HG02885 (cell line): ENCODE data around the gene SOD1.
"Not testable (repeated sequence)": the region's sequence is repeated elsewhere in the genome, so short reads cannot be mapped to it uniquely, and the experiment has no call there.

Source experiments
- ATAC-seq: cut with Tn5 transposase; IDR thresholded peaks from one replicate; pipeline ENCODE4 v1.9.1; 2021; ENCODE audit warnings: mild to moderate bottlenecking; ENCODE audit not compliant: unreplicated experiment, poor library complexity

The SOD1 gene

DNA sequence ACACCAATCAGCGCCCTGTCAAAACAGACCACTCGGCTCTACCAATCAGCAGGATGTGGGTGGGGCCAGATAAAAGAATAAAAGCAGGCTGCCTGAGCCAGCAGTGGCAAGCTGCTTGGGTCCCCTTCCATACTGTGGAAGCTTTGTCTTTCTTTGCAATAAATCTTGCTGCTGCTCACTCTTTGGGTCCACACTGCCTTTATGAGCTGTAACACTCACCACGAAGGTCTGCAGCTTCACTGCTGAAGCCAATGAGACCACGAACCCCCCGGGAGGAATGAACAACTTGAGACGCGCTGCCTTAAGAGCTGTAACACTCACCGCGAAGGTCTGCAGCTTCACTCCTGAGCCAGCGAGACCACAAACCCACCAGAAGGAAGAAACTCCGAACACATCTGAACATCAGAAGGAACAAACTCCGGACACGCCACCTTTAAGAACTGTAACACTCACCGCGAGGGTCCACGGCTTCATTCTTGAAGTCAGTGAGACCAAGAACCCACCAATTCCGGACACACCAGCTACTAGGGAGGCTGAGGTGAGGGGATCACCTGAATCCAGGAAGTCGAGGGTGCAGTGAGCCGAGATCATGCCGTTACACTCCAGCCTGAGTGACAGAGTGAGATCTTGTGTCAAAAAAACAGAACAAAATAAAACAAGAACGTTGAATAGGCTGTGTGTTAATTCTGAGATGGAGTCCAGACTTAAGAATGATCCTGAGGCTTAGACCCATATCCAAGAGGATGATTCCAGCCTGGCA lies 4.5 kb upstream of the SOD1 start:
- not testable (repeated sequence) for ATAC-seq

DNA sequence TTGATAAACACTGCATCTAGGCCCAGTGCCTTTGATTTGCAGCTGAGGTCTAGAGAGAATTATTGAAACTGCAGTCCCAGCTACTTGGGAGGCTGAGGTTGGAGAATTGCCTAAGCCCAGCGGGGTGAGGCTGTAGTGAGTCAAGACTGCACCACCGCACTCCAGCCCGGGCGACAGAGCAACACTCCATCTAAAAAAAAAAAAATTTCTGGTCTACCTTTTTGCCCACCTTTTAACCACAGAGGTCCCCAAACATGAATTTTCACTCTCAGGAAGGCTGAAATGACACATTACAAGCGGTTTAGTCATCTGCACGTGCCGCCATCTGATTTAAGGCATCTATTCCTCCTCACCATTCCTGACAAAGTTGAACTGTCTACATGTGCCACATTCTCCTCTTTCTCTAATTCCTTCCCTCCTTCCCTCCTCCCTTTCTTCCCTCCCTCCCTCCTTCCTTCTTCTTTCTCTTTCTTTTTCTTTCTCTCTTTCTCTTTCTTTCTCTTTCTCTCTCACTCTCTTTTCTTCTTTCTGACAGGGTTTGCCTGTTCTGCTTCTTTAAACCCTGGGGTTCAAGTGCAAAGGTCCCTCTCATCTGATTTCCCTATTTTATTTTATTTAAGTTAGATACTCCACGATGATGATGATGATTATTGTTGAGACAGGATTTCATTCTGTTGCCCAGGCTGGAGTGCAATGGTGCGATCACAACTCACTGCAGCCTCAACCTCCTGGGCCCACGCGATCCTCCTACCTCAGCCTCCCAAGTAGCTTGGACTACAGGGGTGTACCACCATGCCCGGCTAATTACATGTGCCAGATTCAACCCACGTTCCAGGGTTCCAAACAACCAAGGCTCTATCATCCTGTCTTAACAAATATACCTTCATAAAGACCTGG lies 3.0 kb upstream of the SOD1 start:
- no peak for ATAC-seq

DNA sequence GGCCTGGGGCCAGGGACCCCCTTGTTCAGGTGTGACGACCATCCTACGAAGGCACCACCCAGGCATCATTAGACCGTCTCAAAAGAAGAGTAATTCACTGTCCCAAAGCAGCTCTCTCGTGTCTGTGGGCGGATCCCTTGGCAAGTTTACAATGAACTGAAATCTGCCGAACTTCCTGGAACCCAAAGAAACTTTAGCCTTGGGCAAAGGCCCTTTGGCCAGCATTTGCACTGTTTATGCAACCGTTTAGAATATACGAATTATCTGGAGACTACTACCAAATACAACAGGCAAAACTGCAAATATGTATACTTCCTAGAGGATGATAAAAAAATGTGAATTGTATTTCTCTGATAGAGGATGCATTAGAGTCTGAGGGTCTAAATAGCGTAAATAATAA lies 1.4 kb upstream of the SOD1 start:
- no peak for ATAC-seq

DNA sequence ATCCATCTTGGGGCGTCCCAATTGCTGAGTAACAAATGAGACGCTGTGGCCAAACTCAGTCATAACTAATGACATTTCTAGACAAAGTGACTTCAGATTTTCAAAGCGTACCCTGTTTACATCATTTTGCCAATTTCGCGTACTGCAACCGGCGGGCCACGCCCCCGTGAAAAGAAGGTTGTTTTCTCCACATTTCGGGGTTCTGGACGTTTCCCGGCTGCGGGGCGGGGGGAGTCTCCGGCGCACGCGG lies 282 bp upstream of the SOD1 start:
- peak; percentile 11 for ATAC-seq

DNA sequence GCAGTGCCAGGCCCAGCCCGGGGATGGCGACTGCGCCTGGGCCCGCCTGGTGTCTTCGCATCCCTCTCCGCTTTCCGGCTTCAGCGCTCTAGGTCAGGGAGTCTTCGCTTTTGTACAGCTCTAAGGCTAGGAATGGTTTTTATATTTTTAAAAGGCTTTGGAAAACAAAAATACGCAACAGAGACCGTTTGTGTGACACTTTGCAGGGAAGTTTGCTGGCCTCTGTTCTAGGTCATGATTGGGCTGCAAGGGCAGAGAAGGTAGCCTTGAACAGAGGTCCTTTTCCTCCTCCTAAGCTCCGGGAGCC lies 719 bp downstream of the SOD1 start:
- no peak for ATAC-seq

DNA sequence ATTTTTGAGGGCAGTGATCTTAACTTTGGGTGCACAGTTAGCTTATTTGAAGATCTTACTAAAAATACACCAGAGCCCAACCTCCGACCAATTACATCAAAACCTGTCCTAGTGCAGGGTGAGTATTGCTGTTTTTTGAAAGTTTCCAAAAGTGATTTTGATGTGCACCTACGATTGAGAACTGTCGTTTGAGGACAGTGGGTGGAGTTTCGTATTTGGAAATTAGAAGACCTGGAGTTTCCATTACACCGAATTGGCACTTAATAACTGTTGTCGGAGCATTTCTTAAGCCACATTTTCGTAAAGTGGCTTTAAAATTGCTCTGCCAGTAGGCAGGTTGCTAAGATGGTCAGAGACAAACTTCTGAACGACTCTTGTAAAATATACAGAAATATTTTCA lies 1.1 kb downstream of the SOD1 start:
- ATAC-seq: no peak

DNA sequence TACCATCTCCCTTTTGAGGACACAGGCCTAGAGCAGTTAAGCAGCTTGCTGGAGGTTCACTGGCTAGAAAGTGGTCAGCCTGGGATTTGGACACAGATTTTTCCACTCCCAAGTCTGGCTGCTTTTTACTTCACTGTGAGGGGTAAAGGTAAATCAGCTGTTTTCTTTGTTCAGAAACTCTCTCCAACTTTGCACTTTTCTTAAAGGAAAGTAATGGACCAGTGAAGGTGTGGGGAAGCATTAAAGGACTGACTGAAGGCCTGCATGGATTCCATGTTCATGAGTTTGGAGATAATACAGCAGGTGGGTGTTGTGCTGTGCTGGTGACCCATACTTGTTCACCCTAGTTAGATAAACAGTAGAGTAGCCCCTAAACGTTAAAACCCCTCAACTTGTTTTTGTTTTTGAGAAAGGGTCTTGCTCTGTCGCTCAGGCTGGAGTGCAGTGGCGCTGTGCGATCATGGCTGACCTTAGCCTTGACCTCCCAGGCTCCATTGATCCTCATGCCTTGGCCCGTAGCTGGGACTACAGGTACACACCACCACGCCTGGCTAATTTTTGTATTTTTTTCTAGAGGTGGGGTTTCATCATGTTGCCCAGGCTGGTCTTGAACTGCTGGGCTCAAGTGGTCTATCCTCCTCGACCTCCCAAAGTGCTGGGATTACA lies 4.2 kb downstream of the SOD1 start:
- no peak for ATAC-seq

DNA sequence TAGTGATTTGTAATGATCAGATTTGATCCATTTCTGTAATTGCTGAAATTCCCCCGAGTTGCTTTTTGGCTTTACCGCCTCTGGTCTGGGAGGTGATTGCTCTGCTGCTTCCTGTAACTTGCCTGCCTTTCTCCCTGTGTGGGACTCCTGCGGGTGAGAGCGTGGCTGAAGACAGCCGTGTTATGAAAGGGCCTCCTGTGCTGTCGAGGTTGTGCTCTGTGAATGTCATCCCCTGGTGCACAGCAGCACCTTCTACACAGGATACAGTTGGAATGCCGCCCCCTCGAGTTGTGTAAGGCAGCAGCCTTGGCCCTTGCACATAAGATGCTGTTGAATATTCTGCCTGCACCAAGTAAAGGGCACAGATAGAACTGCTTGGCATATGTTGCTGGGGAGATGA lies 5.9 kb downstream of the SOD1 start:
- peak; percentile 53 for ATAC-seq

DNA sequence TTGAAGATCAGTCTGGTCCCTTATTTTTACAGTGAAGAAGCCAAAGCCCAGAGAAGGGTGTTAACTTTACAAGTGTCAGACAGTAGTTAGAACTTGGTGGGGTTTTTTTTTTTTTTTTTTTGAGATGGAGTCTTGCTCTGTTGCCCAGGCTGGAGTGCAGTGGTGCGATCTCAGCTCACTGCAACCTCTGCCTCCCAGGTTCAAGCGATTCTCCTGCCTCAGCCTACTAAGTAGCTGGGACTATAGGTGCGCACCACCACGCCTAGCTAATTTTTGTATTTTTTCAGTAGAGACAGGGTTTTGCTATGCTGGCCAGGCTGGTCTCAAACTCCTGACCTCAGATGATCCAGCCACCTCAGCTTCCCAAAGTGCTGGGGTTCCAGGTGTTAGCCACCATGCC lies 6.4 kb downstream of the SOD1 start:
- ATAC-seq: not testable (repeated sequence)

DNA sequence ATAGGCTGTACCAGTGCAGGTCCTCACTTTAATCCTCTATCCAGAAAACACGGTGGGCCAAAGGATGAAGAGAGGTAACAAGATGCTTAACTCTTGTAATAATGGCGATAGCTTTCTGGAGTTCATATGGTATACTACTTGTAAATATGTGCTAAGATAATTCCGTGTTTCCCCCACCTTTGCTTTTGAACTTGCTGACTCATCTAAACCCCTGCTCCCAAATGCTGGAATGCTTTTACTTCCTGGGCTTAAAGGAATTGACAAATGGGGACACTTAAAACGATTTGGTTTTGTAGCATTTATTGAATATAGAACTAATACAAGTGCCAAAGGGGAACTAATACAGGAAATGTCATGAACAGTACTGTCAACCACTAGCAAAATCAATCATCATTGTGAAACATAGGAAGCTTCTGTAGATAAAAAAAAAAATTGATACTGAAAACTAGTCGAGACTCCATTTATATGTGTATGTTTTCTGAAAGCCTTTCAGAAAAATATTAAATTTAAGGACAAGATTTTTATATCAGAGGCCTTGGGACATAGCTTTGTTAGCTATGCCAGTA lies 7.0 kb downstream of the SOD1 start:
- ATAC-seq: peak; percentile 43

DNA sequence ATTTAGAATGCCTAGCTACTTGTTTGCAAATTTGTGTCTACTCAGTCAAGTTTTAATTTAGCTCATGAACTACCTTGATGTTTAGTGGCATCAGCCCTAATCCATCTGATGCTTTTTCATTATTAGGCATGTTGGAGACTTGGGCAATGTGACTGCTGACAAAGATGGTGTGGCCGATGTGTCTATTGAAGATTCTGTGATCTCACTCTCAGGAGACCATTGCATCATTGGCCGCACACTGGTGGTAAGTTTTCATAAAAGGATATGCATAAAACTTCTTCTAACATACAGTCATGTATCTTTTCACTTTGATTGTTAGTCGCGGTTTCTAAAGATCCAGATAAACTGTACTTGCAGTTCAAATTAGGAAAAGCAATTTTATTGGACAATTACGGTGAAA lies 7.6 kb downstream of the SOD1 start:
- peak; percentile 8 for ATAC-seq

DNA sequence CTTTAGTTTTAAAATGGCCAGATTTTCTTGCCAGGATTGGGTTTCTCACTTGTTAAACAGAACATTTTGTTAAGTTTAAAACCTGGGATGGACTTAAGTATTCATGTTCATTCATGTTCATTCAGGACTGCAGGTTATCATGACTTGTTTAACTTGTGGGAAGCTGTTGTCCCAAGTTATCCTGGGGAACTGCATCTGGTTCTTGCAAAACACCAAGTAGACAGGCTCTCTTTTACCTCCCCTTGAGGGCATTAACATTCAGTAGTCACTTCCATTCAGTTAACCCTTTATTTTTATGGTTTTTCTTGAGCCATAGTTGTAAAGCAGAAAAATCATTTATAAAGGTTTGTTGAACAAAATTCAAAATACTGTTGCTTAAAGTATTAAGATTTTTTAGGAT lies 8.1 kb downstream of the SOD1 start:
- ATAC-seq: no peak

DNA sequence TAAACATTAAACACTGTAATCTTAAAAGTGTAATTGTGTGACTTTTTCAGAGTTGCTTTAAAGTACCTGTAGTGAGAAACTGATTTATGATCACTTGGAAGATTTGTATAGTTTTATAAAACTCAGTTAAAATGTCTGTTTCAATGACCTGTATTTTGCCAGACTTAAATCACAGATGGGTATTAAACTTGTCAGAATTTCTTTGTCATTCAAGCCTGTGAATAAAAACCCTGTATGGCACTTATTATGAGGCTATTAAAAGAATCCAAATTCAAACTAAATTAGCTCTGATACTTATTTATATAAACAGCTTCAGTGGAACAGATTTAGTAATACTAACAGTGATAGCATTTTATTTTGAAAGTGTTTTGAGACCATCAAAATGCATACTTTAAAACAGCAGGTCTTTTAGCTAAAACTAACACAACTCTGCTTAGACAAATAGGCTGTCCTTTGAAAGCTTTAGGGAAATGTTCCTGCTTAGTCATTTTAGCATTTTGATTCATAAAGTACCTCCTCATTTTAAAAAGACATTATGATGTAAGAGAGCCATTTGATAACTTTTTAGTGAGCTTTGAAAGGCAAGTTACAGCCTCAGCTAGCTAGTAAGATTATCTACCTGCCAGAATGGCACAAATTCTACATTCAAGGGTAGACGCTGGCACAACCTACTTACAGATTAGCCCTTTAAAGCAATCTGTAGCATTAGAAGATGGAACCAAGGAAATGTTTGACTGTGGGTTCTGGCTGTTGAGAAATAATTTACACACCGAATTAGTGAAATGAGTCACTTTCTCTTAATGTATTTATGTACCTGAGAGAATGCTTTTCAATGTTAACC lies 9.4 kb downstream of the SOD1 start:
- ATAC-seq: no peak

DNA sequence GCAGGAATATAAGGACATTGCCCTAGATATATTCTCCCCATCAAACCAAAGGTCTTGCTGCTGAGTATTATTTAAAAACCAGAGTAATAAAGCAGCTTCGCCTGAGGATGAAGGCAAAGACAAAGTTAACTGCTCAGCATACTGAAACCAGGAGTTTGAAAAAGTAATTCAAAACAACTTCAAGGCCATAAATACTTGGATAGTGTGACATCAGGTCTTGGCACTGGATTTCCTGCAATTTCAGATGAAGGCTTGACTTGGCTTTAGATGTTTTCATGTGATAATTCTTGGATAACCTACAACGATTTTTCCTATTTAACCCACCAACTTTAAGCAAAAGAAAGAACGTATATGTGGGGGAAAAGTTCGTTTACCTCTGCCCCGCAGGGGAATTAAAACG lies 10.6 kb downstream of the SOD1 start:
- no peak for ATAC-seq

DNA sequence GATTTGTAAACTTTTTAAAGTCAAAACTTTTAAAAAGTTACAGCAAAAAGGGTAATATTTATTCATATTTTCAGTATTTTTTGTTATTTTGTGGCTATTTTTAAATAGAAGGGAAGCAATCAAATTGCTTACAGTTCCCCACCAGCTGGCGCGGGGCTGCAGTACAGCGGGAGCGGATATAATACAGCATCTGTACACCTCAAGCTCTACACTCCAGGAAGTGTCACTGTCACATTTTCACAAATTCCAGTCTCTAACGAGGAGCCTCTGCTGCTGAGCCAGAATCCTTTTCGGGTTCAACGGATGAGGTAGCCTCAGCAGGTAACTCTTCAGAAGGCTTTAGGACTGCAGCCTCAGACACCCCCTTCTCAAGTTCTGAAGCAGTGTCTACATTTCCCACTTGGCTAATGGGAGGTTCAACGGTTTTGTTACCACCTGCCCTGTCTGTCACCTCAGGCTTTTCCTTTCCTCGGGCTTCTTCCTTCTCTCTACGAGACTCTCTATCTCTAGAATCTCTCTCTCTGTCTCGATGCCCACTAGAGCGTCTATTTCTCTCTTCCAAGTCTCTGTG lies 11.7 kb downstream of the SOD1 start:
- no peak for ATAC-seq

DNA sequence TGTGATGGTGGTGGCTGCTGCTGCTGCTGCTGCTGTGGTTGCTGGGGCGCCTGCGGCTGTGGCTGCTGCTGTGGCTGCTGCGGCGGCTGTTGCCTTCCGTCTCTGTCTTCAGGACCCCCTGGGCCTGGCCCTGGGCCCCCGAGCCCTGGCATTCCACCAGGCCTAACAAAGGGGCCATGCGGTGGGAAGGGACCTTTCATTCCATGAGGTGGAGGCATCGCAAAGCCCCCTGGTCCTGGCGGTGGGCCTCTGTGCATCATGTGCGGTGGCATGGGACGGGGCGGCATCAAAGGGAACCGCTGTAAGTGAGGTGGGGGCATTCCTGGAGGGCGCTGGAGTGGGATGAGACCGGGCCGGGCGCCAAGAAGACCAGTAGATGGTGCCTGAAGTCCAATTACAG lies 12.4 kb downstream of the SOD1 start:
- ATAC-seq: no peak

DNA sequence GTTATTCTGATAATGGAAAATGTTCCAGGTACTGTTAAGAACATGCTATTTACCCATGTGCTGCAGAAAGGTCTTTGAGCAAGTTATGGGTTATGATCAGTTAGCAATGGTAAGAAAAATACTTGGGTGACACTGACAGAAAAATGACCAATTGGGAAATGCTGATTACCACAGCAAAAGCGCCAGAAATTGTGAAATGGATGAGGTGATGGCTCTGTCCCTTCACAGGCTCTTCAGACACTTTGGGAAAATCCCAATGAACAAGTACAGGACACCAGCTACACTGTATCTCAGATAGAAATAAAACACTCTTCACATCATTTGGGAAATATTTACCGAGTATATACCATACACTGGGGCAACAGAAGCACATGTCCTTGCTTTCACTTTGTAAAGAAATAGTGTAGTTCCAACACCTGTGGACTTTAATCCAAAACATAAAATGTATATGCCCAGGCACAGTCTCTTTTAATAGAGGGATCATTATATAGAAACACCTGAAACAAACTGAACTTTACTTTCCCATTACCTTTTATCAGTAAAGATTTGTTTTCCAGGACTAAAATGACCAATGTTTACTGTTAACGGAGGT lies 13.9 kb downstream of the SOD1 start:
- ATAC-seq: no peak

DNA sequence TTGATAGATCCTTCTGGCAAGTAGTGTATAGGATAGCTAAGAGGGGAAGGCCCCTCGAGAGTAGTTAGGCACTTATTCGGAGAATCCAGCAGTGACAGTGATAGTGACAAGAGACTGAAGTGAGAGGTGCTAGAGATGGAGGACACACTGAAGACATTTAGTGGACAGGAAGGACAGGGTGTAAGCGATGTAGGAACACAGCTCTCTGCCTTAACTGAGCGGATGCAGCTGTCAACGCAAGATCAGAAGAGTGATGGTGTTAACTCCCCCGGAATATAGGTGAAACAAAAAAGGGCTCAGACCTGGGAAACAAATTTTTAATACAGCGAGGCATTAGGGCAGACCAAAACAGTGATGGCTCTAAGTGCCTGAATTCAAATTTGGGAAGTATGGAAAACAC lies 15.8 kb downstream of the SOD1 start:
- ATAC-seq: no peak

DNA sequence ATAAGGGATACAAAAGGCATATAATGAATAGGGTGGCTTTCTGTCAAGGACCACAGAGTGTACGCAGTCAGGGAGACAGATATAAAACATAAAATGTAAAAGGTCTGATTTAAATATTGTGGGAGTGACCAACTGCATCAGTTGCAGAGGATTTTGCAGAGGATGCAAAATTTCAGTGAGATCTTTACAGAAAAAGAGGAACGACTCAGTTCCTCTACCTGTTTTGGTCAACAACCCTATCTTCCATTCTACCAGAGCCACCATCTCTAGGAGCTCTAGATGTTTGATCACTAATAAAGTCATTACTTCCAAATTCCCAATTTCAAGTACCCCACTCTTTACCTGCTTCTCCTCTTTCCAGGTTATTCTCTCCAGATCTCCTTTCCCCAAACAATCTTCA lies 16.5 kb downstream of the SOD1 start:
- ATAC-seq: no peak

DNA sequence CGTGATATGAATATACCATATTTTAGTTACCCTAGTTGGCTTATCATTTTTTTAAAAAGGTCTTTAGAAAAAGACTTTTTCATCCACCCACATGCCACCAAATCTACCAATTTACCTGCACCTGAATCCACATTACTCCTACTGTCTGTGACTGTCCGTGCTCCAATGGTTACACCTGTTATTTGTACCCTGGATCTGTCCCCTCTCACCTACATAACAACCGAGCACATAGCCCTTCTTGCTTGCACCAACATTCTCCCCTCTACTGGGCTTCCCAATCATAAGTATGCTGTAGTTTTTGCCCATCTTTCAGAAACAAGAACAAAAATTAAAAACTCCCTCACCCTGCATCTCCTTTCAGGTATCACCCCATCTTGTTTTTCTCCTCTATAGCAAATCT lies 17.6 kb downstream of the SOD1 start:
- ATAC-seq: no peak
